HL-60/S4 (cell line): ENCODE measurements around the gene EXD1.
"Not testable (repeated sequence)": the region's sequence is repeated elsewhere in the genome, so short reads cannot be mapped to it uniquely, and the experiment has no call there.

ENCODE experiments used
- in situ Hi-C: fragments of 300-500 bp; cut with MboI; formaldehyde crosslinking; loops from 2 replicates; pipeline ENCODE4 v1.14.3; 2022; ENCODE audit warnings: low sequenced_read_pairs

Gene EXD1

GRCh38 chr15:41230650-41231421 lies at the start of gene EXD1, which contains the start of gene CHP1:
TSS of gene EXD1 (minus strand) at chr15:41230757. CDS start at chr15:41226575, 4,182 bp downstream.
TSS of gene CHP1 (plus strand) at chr15:41231268. CDS start at chr15:41231383, 115 bp downstream.
- in situ Hi-C loops, result no loop called here

- in situ Hi-C loops, result no loop called here
These were observed 49.2 kb upstream of the EXD1 start for GRCh38 chr15:41279535-41280283.

GRCh38 chr15:41278319-41278718 lies 47.8 kb upstream of the EXD1 start:
- in situ Hi-C loops, result no loop called here

GRCh38 chr15:41276831-41277230 lies 46.3 kb upstream of the EXD1 start:
- in situ Hi-C loops, result no loop called here

- in situ Hi-C loops, result no loop called here
These were observed 39.3 kb upstream of the EXD1 start for GRCh38 chr15:41269887-41270286.

GRCh38 chr15:41263891-41264351 lies 33.4 kb upstream of the EXD1 start:
- in situ Hi-C loops, result no loop called here

- in situ Hi-C loops, result no loop called here
These were observed 32.0 kb upstream of the EXD1 start for GRCh38 chr15:41262571-41262970.

- in situ Hi-C loops, result not testable (repeated sequence)
These were observed 30.4 kb upstream of the EXD1 start for GRCh38 chr15:41260924-41261323.

GRCh38 chr15:41259546-41260189 lies 29.1 kb upstream of the EXD1 start:
- in situ Hi-C loops, result no loop called here

- in situ Hi-C loops, result no loop called here
These were observed 28.4 kb upstream of the EXD1 start for GRCh38 chr15:41258750-41259471.

GRCh38 chr15:41256577-41257038 lies 26.1 kb upstream of the EXD1 start:
- in situ Hi-C loops, result no loop called here

- in situ Hi-C loops, result no loop called here
These were observed 25.5 kb upstream of the EXD1 start for GRCh38 chr15:41256103-41256502.

- in situ Hi-C loops, result no loop called here
These were observed 24.0 kb upstream of the EXD1 start for GRCh38 chr15:41254560-41254959.

- in situ Hi-C loops, result no loop called here
These were observed 20.9 kb upstream of the EXD1 start for GRCh38 chr15:41251411-41251810.

- in situ Hi-C loops, result not testable (repeated sequence)
These were observed 20.2 kb upstream of the EXD1 start for GRCh38 chr15:41250745-41251144.

GRCh38 chr15:41241221-41241964 lies 10.8 kb upstream of the EXD1 start:
- in situ Hi-C loops, result no loop called here

- in situ Hi-C loops, result no loop called here
These were observed 7.5 kb upstream of the EXD1 start for GRCh38 chr15:41238100-41238499.

- in situ Hi-C loops, result no loop called here
These were observed 5.4 kb upstream of the EXD1 start for GRCh38 chr15:41235929-41236328.

GRCh38 chr15:41235228-41235627 lies 4.7 kb upstream of the EXD1 start:
- in situ Hi-C loops, result not testable (repeated sequence)

- in situ Hi-C loops, result no loop called here
These were observed 2.8 kb upstream of the EXD1 start for GRCh38 chr15:41233367-41233771.
